Epithelial cell of esophagus (primary cell): ENCODE measurements around the gene IL12RB1.

Experiments used
- DNase-seq: peaks from one replicate; pipeline ENCODE4 v3.0.0; 2010; ENCODE audit warnings: low read depth
- H3K4me3 ChIP-seq: 2 replicates; pipeline ENCODE4 v1.5.1; 2011; ENCODE audit warnings: mild to moderate bottlenecking, low read length, control low read depth
- CTCF ChIP-seq: IDR thresholded peaks from 2 replicates; pipeline ENCODE4 v1.5.1; 2011; ENCODE audit warnings: low read depth, mild to moderate bottlenecking, low read length, control low read depth, inconsistent platforms; ENCODE audit not compliant: insufficient read depth; ENCODE audit errors: missing control alignments

Gene IL12RB1

GRCh38 chr19:18126097-18126496 lies 39.4 kb upstream of the IL12RB1 start:
- no peak overlapping the region for H3K4me3 ChIP-seq
- no peak for DNase-seq

GRCh38 chr19:18123819-18124218 lies 37.1 kb upstream of the IL12RB1 start:
- no peak overlapping the region for H3K4me3 ChIP-seq
- DNase-seq, result no peak
- TF ChIP-seq CTCF, result no peak

More at GRCh38 chr19:18126097-18126496, 39.4 kb upstream of the IL12RB1 start:
- no peak for TF ChIP-seq CTCF

- H3K4me3 ChIP-seq, result no peak overlapping the region
- TF ChIP-seq CTCF, result no peak
- DNase-seq, result no peak
These were observed 36.4 kb upstream of the IL12RB1 start for GRCh38 chr19:18122860-18123795.

GRCh38 chr19:18122424-18122823 lies 35.7 kb upstream of the IL12RB1 start:
- H3K4me3 ChIP-seq, result no peak overlapping the region
- no peak for DNase-seq
- no peak for TF ChIP-seq CTCF

- H3K4me3 ChIP-seq, result no peak overlapping the region
- no peak for TF ChIP-seq CTCF
- DNase-seq, result no peak
These were observed 34.4 kb upstream of the IL12RB1 start for GRCh38 chr19:18121166-18121565.

GRCh38 chr19:18120127-18120526 lies 33.4 kb upstream of the IL12RB1 start:
- H3K4me3 ChIP-seq, result no peak overlapping the region
- TF ChIP-seq CTCF, result no peak
- DNase-seq, result no peak

- no peak for DNase-seq
- no peak overlapping the region for H3K4me3 ChIP-seq
- TF ChIP-seq CTCF, result no peak
These were observed 33.0 kb upstream of the IL12RB1 start for GRCh38 chr19:18119717-18120105.
